ENCODE data around the gene PARP15.

GRCh38 chr3:122626515-122627180 lies 49.2 kb downstream of the PARP15 start:
- TF ChIP-seq, protein P1, sequence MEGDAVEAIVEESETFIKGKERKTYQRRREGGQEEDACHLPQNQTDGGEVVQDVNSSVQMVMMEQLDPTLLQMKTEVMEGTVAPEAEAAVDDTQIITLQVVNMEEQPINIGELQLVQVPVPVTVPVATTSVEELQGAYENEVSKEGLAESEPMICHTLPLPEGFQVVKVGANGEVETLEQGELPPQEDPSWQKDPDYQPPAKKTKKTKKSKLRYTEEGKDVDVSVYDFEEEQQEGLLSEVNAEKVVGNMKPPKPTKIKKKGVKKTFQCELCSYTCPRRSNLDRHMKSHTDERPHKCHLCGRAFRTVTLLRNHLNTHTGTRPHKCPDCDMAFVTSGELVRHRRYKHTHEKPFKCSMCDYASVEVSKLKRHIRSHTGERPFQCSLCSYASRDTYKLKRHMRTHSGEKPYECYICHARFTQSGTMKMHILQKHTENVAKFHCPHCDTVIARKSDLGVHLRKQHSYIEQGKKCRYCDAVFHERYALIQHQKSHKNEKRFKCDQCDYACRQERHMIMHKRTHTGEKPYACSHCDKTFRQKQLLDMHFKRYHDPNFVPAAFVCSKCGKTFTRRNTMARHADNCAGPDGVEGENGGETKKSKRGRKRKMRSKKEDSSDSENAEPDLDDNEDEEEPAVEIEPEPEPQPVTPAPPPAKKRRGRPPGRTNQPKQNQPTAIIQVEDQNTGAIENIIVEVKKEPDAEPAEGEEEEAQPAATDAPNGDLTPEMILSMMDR (IDR thresholded peaks at IDR 0.05): no peak
- no peak for TF ChIP-seq POLR2A (IDR thresholded peaks at IDR 0.05)

All from testis (tissue), 2 donors.